ENCODE results near the gene CFAP46.

The CFAP46 gene

GRCh38 chr10:132816718-132817117, 125.7 kb downstream of the CFAP46 start:
- no peak overlapping the region for H3K9ac ChIP-seq (ENCODE audit: low read depth, low read length)
- H3K4me1 ChIP-seq (ENCODE audit: insufficient read depth, low read length) = no peaks in the 10 kb centered on the region
- no peaks in the 10 kb centered on the region for H3K9me3 ChIP-seq (ENCODE audit: control insufficient read depth, insufficient read depth, low read length)
- no peaks in the 10 kb centered on the region for H3K36me3 ChIP-seq (ENCODE audit: insufficient read depth, low read length)

- no peaks in the 10 kb centered on the region for H3K4me1 ChIP-seq (ENCODE audit: insufficient read depth, low read length)
- H3K9ac ChIP-seq (ENCODE audit: low read depth, low read length) = no peak overlapping the region
- H3K36me3 ChIP-seq (ENCODE audit: insufficient read depth, low read length) = no peaks in the 10 kb centered on the region
- no peaks in the 10 kb centered on the region for H3K9me3 ChIP-seq (ENCODE audit: control insufficient read depth, insufficient read depth, low read length)
These were observed 127.1 kb downstream of the CFAP46 start for GRCh38 chr10:132815168-132815857.

GRCh38 chr10:132814469-132814856, 127.9 kb downstream of the CFAP46 start:
- Histone ChIP-seq H3K9ac (ENCODE audit: low read depth, low read length) (no peak overlapping the region), H3K36me3 (ENCODE audit: insufficient read depth, low read length) (no peaks in the 10 kb centered on the region), H3K4me1 (ENCODE audit: insufficient read depth, low read length) (no peaks in the 10 kb centered on the region), H3K9me3 (ENCODE audit: control insufficient read depth, insufficient read depth, low read length) (no peaks in the 10 kb centered on the region)

GRCh38 chr10:132813560-132814468, 128.6 kb downstream of the CFAP46 start:
- Histone ChIP-seq H3K4me1 (ENCODE audit: insufficient read depth, low read length) (no peaks in the 10 kb centered on the region), H3K9me3 (ENCODE audit: control insufficient read depth, insufficient read depth, low read length) (no peaks in the 10 kb centered on the region), H3K36me3 (ENCODE audit: insufficient read depth, low read length) (no peaks in the 10 kb centered on the region), H3K9ac (ENCODE audit: low read depth, low read length) (no peak overlapping the region)

GRCh38 chr10:132813001-132813401, 129.4 kb downstream of the CFAP46 start:
- Histone ChIP-seq H3K4me1 (ENCODE audit: insufficient read depth, low read length) (no peaks in the 10 kb centered on the region), H3K9ac (ENCODE audit: low read depth, low read length) (no peak overlapping the region), H3K9me3 (ENCODE audit: control insufficient read depth, insufficient read depth, low read length) (no peaks in the 10 kb centered on the region), H3K36me3 (ENCODE audit: insufficient read depth, low read length) (no peaks in the 10 kb centered on the region)

- no peaks in the 10 kb centered on the region for H3K9me3 ChIP-seq (ENCODE audit: control insufficient read depth, insufficient read depth, low read length)
- H3K36me3 ChIP-seq (ENCODE audit: insufficient read depth, low read length) = no peaks in the 10 kb centered on the region
- no peaks in the 10 kb centered on the region for H3K4me1 ChIP-seq (ENCODE audit: insufficient read depth, low read length)
- no peak overlapping the region for H3K9ac ChIP-seq (ENCODE audit: low read depth, low read length)
These were observed 129.8 kb downstream of the CFAP46 start for GRCh38 chr10:132812520-132812919.

- H3K36me3 ChIP-seq (ENCODE audit: insufficient read depth, low read length) = no peaks in the 10 kb centered on the region
- H3K9ac ChIP-seq (ENCODE audit: low read depth, low read length) = no peak overlapping the region
- H3K4me1 ChIP-seq (ENCODE audit: insufficient read depth, low read length) = no peaks in the 10 kb centered on the region
- H3K9me3 ChIP-seq (ENCODE audit: control insufficient read depth, insufficient read depth, low read length) = no peaks in the 10 kb centered on the region
These were observed 130.4 kb downstream of the CFAP46 start for GRCh38 chr10:132811891-132812481.

- Histone ChIP-seq H3K36me3 (ENCODE audit: insufficient read depth, low read length) (no peaks in the 10 kb centered on the region), H3K4me1 (ENCODE audit: insufficient read depth, low read length) (no peaks in the 10 kb centered on the region)
These were observed 131.3 kb downstream of the CFAP46 start for GRCh38 chr10:132810807-132811700.

GRCh38 chr10:132810141-132810806, 132.1 kb downstream of the CFAP46 start:
- no peak overlapping the region for H3K9ac ChIP-seq (ENCODE audit: low read depth, low read length)
- H3K4me1 ChIP-seq (ENCODE audit: insufficient read depth, low read length) = no peaks in the 10 kb centered on the region
- H3K9me3 ChIP-seq (ENCODE audit: control insufficient read depth, insufficient read depth, low read length) = no peaks in the 10 kb centered on the region
- H3K36me3 ChIP-seq (ENCODE audit: insufficient read depth, low read length) = no peaks in the 10 kb centered on the region

More at GRCh38 chr10:132810807-132811700, 131.3 kb downstream of the CFAP46 start:
- H3K9ac ChIP-seq (ENCODE audit: low read depth, low read length) = no peak overlapping the region
- no peaks in the 10 kb centered on the region for H3K9me3 ChIP-seq (ENCODE audit: control insufficient read depth, insufficient read depth, low read length)

- H3K36me3 ChIP-seq (ENCODE audit: insufficient read depth, low read length) = no peaks in the 10 kb centered on the region
- no peaks in the 10 kb centered on the region for H3K4me1 ChIP-seq (ENCODE audit: insufficient read depth, low read length)
- no peak overlapping the region for H3K9ac ChIP-seq (ENCODE audit: low read depth, low read length)
- H3K9me3 ChIP-seq (ENCODE audit: control insufficient read depth, insufficient read depth, low read length) = no peaks in the 10 kb centered on the region
These were observed 132.9 kb downstream of the CFAP46 start for GRCh38 chr10:132809232-132810140.

GRCh38 chr10:132808383-132809231, 133.8 kb downstream of the CFAP46 start:
- no peak overlapping the region for H3K9ac ChIP-seq (ENCODE audit: low read depth, low read length)
- H3K4me1 ChIP-seq (ENCODE audit: insufficient read depth, low read length) = no peaks in the 10 kb centered on the region
- no peaks in the 10 kb centered on the region for H3K36me3 ChIP-seq (ENCODE audit: insufficient read depth, low read length)

GRCh38 chr10:132807621-132808049, 134.7 kb downstream of the CFAP46 start:
- Histone ChIP-seq H3K4me1 (ENCODE audit: insufficient read depth, low read length) (no peaks in the 10 kb centered on the region), H3K36me3 (ENCODE audit: insufficient read depth, low read length) (no peaks in the 10 kb centered on the region), H3K9me3 (ENCODE audit: control insufficient read depth, insufficient read depth, low read length) (no peaks in the 10 kb centered on the region), H3K9ac (ENCODE audit: low read depth, low read length) (no peak overlapping the region)

More at GRCh38 chr10:132808383-132809231, 133.8 kb downstream of the CFAP46 start:
- H3K9me3 ChIP-seq (ENCODE audit: control insufficient read depth, insufficient read depth, low read length) = no peaks in the 10 kb centered on the region
